ENCODE data around the gene PRR16.

GRCh38 chr5:120615967-120616645, 152.0 kb downstream of the PRR16 start:
- TF ChIP-seq POLR2A (IDR thresholded peaks at IDR 0.05; ENCODE audit: low read length) (no peak), GATA1 (IDR thresholded peaks at IDR 0.05; ENCODE audit: low read depth, low read length) (no peak)
